ENCODE measurements around the gene TAOK2.
"Not testable (repeated sequence)": the region's sequence is repeated elsewhere in the genome, so short reads cannot be mapped to it uniquely, and the experiment has no call there.

TAOK2 gene

GRCh38 chr16:29973384-29974246, at the start of gene TAOK2:
Gene TAOK2 (plus strand): TSS chr16:29973868. CDS start chr16:29977773, 3,905 bp downstream.
- peak within 1 kb of the TSS; percentile 77 for H3K4me3 ChIP-seq (ENCODE audit: low read depth, low read length)
- TF ChIP-seq CTCF (IDR thresholded peaks at IDR 0.05; ENCODE audit: borderline replicate concordance, insufficient read depth, low read depth, low read length) = no peak

DNA sequence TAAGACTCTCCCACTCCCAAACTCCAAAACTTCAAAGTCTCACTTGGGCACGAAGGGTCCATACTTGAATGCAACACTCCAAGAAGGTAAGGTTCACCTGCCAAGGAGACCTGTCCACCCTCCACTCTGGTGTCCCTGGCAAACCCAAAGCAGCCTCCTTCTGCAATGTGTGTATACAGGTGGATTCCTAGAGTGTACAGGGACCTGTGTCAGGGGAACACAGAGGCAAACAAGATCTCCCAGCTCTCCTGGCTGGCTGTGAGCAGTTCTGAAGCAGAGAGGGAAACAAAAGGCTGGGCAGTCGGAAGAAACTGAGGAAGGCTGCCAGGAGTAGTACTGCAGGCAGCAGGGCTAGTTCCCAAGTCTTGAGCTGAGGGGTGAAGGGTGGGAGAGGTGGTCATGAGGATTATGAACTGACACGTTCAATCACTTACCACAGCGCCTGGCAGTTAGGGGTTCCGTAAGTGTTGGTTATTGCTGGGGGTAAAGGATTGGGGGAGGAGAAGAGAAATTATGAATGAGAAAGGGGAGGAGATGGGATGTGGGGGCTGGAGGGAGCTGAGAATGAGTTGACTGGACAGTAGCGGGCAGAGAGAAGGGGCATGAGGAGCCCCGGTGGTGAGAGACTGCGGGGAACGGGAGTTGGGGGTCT, 48.4 kb upstream of the TAOK2 start:
- peak overlapping the region; percentile 95 for H3K4me3 ChIP-seq (ENCODE audit: low read depth, low read length)
- TF ChIP-seq CTCF (IDR thresholded peaks at IDR 0.05; ENCODE audit: borderline replicate concordance, insufficient read depth, low read depth, low read length) = no peak

DNA sequence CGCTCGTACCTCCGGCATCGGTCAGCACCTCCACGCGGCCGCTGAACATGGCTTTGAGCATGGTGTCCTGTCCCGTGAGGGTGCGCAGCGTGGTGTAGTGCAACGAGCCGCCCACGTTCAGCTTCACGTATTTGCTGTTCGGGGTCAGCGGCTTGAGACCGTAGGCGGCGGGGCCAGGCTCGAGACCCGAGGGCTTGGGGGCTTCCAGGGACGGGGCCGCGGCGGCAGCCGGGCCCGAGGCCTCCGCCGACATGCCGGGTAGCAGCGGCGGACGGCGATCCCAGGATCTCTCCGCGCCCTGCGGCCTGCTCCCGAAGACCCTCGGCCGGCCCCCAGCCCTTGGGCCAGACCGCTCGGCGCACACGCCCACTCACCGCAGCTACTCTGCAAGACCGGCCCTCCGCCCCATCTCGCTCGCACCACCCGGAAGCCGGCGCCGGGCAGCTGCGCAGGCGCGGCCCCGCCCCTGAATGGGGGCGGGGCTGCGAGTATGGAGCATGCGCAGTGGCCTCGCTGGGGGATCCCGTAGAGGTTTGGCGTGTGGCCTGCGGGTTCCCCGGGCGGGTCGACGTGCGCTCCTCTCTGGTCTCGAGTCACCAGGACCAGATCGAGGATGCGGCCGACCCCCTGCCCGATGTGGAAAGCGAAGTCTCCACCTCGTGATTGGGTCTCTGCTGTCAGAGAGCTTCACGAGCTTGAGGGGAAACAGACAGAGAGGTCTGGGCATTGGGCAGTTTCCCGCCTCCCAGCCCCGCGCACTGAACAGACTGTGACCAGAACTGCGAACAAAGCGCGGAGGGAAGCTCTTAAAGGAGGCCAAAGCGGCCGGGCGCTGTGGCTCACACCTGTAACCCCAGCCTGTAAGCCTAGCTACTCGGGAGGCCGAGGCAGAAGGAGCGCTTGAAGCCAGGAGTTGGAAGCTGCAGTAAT, 47.6 kb upstream of the TAOK2 start, which contains the start of gene KCTD13:
Gene KCTD13, minus strand, starts transcription at position 446 of the 930 bp plus-strand sequence. Its CDS starts 193 bp downstream, at position 253.
- peak within 1 kb of the TSS; percentile 95 for H3K4me3 ChIP-seq (ENCODE audit: low read depth, low read length)

GRCh38 chr16:29926711-29927052, 47.0 kb upstream of the TAOK2 start:
- peak overlapping the region; percentile 95 for H3K4me3 ChIP-seq (ENCODE audit: low read depth, low read length)
- no peak for TF ChIP-seq CTCF (IDR thresholded peaks at IDR 0.05; ENCODE audit: borderline replicate concordance, insufficient read depth, low read depth, low read length)

More for the DNA sequence above, 47.6 kb upstream of the TAOK2 start, which contains the start of gene KCTD13:
- no peak for TF ChIP-seq CTCF (IDR thresholded peaks at IDR 0.05; ENCODE audit: borderline replicate concordance, insufficient read depth, low read depth, low read length)

GRCh38 chr16:29927070-29927905, 46.4 kb upstream of the TAOK2 start:
- no peak for TF ChIP-seq CTCF (IDR thresholded peaks at IDR 0.05; ENCODE audit: borderline replicate concordance, insufficient read depth, low read depth, low read length)
- H3K4me3 ChIP-seq (ENCODE audit: low read depth, low read length) = no peak overlapping the region

- not testable (repeated sequence) for H3K4me3 ChIP-seq (ENCODE audit: low read depth, low read length)
These were observed 41.9 kb upstream of the TAOK2 start for GRCh38 chr16:29931750-29932149.
